ENCODE results near the gene SLIT3. TPM values are rescaled to one million over a fixed set of nuclear protein-coding genes. Genes with fewer than 3 reads are reported as not detected.
A peak's percentile ranks its signal among the peaks of the same experiment; 100 is the strongest.

SLIT3 gene
- total RNA-seq, 4 donors from 2014 or later = 0.72 to 37.4 (median 5.3) TPM

DNA sequence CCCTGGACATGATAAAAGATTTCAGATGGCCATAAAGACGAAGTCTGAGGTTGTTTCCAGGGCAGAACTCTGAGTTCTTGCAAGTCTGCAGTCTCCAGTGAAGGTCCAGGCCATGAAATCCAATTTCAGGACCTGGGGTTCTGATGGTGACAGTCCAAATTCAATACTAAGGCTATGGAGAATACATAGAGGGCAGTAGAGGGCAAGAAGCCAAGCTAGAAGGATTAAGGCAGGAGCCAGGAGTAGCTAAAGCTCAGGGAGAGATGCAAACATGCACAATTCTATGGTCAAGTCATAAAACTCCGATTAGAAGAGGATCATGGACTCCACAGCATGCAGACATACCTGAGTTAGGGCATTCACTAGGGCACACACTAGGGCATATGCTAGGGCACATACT is 11.4 kb downstream of the SLIT3 start:
- H3K9me3 ChIP-seq = peaks cover 0 to 12% (median 7%) of the 10 kb centered on the region in 3 donors
- intact Hi-C loops (cut with DNase I) = no loop called here
- no peak for TF ChIP-seq POLR2A (IDR thresholded peaks at IDR 0.05)
- TF ChIP-seq, protein P1, sequence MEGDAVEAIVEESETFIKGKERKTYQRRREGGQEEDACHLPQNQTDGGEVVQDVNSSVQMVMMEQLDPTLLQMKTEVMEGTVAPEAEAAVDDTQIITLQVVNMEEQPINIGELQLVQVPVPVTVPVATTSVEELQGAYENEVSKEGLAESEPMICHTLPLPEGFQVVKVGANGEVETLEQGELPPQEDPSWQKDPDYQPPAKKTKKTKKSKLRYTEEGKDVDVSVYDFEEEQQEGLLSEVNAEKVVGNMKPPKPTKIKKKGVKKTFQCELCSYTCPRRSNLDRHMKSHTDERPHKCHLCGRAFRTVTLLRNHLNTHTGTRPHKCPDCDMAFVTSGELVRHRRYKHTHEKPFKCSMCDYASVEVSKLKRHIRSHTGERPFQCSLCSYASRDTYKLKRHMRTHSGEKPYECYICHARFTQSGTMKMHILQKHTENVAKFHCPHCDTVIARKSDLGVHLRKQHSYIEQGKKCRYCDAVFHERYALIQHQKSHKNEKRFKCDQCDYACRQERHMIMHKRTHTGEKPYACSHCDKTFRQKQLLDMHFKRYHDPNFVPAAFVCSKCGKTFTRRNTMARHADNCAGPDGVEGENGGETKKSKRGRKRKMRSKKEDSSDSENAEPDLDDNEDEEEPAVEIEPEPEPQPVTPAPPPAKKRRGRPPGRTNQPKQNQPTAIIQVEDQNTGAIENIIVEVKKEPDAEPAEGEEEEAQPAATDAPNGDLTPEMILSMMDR (IDR thresholded peaks at IDR 0.05) = no peak
- DNase-seq = no peak
- H3K4me3 ChIP-seq = no peak overlapping the region
- 39 to 64% methylated on average over 2 of the region's 2 CpGs for WGBS, 2 donors
- H3K4me1 ChIP-seq = peaks cover 0 to 45% (median 11%) of the 10 kb centered on the region in 3 donors
- no peak overlapping the region for H3K27ac ChIP-seq
- peaks cover 0 to 3% (median 0%) of the 10 kb centered on the region in 4 donors for H3K27me3 ChIP-seq
- no peaks in the 10 kb centered on the region for H3K36me3 ChIP-seq

DNA sequence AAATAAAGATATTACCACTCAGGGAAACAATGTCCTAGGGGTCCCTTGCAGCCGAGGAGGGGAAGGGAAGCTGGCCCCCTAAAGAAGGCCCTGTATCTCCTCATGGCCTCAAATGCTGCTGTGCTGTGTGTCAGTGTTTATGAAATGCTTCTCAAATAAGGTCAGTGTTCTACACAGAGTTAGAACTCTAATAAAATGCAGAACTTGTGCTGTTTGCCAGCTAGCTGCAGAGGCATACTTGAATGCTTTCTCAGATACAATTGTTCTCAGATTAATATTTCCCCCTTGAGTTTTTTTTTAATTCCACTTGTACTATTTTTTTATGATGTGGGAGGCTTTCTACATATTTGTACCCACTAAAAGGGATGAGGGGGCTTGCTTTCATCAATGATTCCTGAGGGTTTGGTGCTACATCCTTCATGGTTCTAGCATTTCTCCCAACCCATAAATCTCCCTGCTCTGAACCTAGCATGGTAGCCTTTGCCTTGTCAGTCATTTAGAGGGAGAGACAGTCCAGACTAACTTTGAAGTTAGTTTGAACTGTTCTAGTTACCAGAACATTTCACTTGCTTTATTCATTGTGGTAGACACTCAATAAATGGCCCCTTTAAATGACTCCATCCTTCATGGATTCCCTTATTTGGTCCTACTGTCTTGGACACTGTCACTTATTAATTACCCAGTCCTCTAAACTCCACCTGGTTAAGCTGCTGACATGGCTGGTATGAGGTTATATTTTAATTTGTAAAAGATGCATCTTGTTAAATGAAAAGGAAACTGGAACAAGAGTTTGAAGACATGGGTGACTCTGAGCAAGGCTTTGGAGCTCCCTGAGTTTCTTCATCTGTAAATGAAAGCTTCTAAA is 12.6 kb downstream of the SLIT3 start:
- intact Hi-C loops (cut with DNase I) = no loop called here
- Histone ChIP-seq H3K27ac (peak overlapping the region in 3 of 4 donors; percentile 58 to 73 (median 72)), H3K27me3 (peaks cover 0 to 3% (median 0%) of the 10 kb centered on the region in 4 donors), H3K9me3 (peaks cover 0 to 12% (median 7%) of the 10 kb centered on the region in 3 donors), H3K36me3 (no peaks in the 10 kb centered on the region), H3K4me3 (no peak overlapping the region), H3K4me1 (peaks cover 0 to 45% (median 11%) of the 10 kb centered on the region in 3 donors)
- WGBS, 2 donors = 0 to 38% methylated on average over 1 of the region's 1 CpG
- no peak for TF ChIP-seq POLR2A (IDR thresholded peaks at IDR 0.05)
- TF ChIP-seq, protein P1 (IDR thresholded peaks at IDR 0.05) = no peak
- DNase-seq = no peak

DNA sequence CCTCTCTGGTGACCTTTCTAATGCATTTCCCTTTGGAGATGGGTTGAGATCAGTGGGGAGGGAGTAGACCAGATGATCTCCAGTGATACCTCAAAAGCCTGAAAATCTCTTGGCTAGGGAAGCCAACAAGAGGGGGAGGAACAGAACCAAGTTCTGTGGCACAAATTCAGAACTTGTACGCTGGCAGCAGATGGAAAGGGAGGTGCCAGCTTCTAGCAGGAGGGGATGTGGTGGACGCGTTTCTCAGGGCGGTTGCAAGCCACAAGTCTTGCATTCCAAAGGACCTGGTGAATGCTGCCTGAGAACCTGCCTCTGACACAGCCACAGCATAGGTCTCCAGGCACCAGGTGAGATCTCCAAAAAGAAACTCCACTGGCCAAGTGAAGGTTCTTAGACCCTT is 13.4 kb downstream of the SLIT3 start:
- intact Hi-C loops (cut with DNase I) = no loop called here
- peak overlapping the region; percentile 24 to 73 (median 65) for H3K27ac ChIP-seq

DNA sequence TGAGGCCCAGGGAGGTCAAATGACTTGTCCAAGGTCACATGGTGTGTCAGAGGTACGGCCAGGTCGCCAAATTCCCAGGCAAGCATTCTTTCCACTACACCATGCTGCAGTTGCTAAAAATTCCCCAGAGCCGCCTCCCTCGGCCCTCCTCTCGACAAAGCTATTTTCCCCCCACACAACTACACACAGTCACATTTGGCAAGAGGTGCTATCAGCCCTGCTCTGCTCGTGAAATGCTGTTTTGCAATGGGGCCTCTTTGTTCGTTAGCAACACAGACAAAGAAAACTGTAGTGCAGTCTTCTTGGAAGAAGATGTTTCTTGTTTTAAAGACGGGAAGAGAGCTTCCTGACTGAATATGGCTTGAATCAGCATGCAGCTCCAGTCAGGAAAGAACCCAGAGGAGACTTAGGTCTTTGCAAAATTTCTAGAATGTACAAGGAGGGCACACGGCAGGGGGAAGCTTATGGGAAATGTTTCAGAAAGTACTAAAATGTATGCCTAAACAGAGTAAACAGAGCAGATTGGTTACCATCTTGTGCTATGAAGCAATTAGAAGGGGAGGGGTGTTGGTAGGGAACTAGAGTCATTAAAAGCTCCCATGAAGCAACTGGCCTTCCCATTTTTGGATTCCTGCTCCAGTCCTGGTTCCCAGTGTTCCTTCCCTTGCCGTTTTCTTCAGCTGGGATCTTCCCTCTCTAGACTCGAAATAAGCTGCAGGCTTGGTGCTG is 14.2 kb downstream of the SLIT3 start:
- intact Hi-C loops (cut with DNase I) = no loop called here
- no peak overlapping the region for H3K4me3 ChIP-seq

More for the DNA sequence above, 13.4 kb downstream of the SLIT3 start:
- H3K9me3 ChIP-seq = peaks cover 0 to 12% (median 7%) of the 10 kb centered on the region in 3 donors
- no peaks in the 10 kb centered on the region for H3K36me3 ChIP-seq
- TF ChIP-seq, protein P1 (IDR thresholded peaks at IDR 0.05) = no peak
- no peak for TF ChIP-seq POLR2A (IDR thresholded peaks at IDR 0.05)
- H3K27me3 ChIP-seq = peaks cover 0 to 3% (median 0%) of the 10 kb centered on the region in 4 donors
- peaks cover 0 to 45% (median 11%) of the 10 kb centered on the region in 3 donors for H3K4me1 ChIP-seq
- DNase-seq = no peak
- no peak overlapping the region for H3K4me3 ChIP-seq
- WGBS, 2 donors = 47 to 76% methylated on average over 4 of the region's 4 CpGs

More for the DNA sequence above, 14.2 kb downstream of the SLIT3 start:
- no peaks in the 10 kb centered on the region for H3K36me3 ChIP-seq
- H3K27me3 ChIP-seq = peaks cover 0 to 3% (median 0%) of the 10 kb centered on the region in 4 donors
- H3K27ac ChIP-seq = peak overlapping the region; percentile 24 to 73 (median 65)
- peaks cover 0 to 45% (median 11%) of the 10 kb centered on the region in 3 donors for H3K4me1 ChIP-seq
- DNase-seq = no peak
- 54 to 56% methylated on average over 10 to 11 of the region's 11 CpGs for WGBS, 2 donors
- TF ChIP-seq, protein P1 (IDR thresholded peaks at IDR 0.05) = no peak
- no peak for TF ChIP-seq POLR2A (IDR thresholded peaks at IDR 0.05)
- H3K9me3 ChIP-seq = peaks cover 0 to 12% (median 7%) of the 10 kb centered on the region in 3 donors
